Mucosa of descending colon (tissue), 3 donors: ENCODE results near the gene IGLL1. TPM values are rescaled to one million over a fixed set of nuclear protein-coding genes. Genes with fewer than 3 reads are reported as not detected.
A peak's percentile ranks its signal among the peaks of the same experiment; 100 is the strongest.
"Not testable (repeated sequence)": the region's sequence is repeated elsewhere in the genome, so short reads cannot be mapped to it uniquely, and the experiment has no call there.

Source experiments
- ATAC-seq: fragments of 200-7000 bp; cut with Tn5 transposase; one replicate; pipeline ENCODE4 v1.9.1; 2020; ENCODE audit warnings: mild to moderate bottlenecking, moderate library complexity
- DNase-seq, 3 donors: peaks; one replicate each; pipeline ENCODE4 v3.0.0-alpha.2; 2020
- H3K36me3 ChIP-seq: fragments of 200-600 bp; one replicate; pipeline ENCODE4 v1.8.0; 2021; ENCODE audit warnings: low read depth, mild to moderate bottlenecking
- H3K4me1 ChIP-seq: fragments of 200-600 bp; one replicate; pipeline ENCODE4 v1.8.0; 2021; ENCODE audit warnings: low read depth, mild to moderate bottlenecking
- H3K4me3 ChIP-seq: fragments of 200-600 bp; one replicate; pipeline ENCODE4 v1.8.0; 2021; ENCODE audit warnings: mild to moderate bottlenecking
- H3K9me3 ChIP-seq: fragments of 200-600 bp; one replicate; pipeline ENCODE4 v1.8.0; 2021; ENCODE audit warnings: mild to moderate bottlenecking
- intact Hi-C, 2 donors: fragments of 100-400 bp; cut with DNase I in 1 of 2; cut with micrococcal nuclease in 1 of 2; formaldehyde crosslinking; loops; one replicate each; pipeline versions ENCODE4 v1.11.0 to v1.11.1; 2022; cut with DNase I, micrococcal nuclease
- total RNA-seq, 3 donors: library from RNA; stranded (reverse); fragmentation: NEBNext Ultra II Directional in 2 of 3; extraction: Animal tissue kit (Norgen Biotek cat#: 25700) in 2 of 3; gene quantifications; one replicate each; pipeline versions ENCODE4 v1.2.1 to v1.2.4, GENCODE V29; 2021 to 2023
- TF ChIP-seq, protein P1 (sequence below): fragments of 200-600 bp; IDR thresholded peaks from one replicate; pipeline ENCODE4 v1.8.0; 2022; ENCODE audit warnings: antibody characterized with exemption, mild to moderate bottlenecking
- donor health status: DM: no; HTN: no; CAD: no; lungs with moderate emphysema.
- donor health status: DM: no; HTN: no; CAD: no.
- donor health status: DM: no; HTN: yes; CAD: no.

IGLL1 gene
- total RNA-seq, 3 donors from 2014 or later, result not detected

- TF ChIP-seq, protein P1, sequence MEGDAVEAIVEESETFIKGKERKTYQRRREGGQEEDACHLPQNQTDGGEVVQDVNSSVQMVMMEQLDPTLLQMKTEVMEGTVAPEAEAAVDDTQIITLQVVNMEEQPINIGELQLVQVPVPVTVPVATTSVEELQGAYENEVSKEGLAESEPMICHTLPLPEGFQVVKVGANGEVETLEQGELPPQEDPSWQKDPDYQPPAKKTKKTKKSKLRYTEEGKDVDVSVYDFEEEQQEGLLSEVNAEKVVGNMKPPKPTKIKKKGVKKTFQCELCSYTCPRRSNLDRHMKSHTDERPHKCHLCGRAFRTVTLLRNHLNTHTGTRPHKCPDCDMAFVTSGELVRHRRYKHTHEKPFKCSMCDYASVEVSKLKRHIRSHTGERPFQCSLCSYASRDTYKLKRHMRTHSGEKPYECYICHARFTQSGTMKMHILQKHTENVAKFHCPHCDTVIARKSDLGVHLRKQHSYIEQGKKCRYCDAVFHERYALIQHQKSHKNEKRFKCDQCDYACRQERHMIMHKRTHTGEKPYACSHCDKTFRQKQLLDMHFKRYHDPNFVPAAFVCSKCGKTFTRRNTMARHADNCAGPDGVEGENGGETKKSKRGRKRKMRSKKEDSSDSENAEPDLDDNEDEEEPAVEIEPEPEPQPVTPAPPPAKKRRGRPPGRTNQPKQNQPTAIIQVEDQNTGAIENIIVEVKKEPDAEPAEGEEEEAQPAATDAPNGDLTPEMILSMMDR, result no peak
- intact Hi-C loops, result no loop called here
- no peak for DNase-seq
- no peaks in the 10 kb centered on the region for H3K36me3 ChIP-seq
- H3K4me3 ChIP-seq, result no peak overlapping the region
- peaks cover 9% of the 10 kb centered on the region for H3K4me1 ChIP-seq
- no peaks in the 10 kb centered on the region for H3K9me3 ChIP-seq
- ATAC-seq, result peak; percentile 10
Measured at GRCh38 chr22:23565915-23566704, 14.0 kb downstream of the IGLL1 start.

GRCh38 chr22:23565305-23565914 lies 14.7 kb downstream of the IGLL1 start:
- TF ChIP-seq, protein P1, result no peak
- intact Hi-C loops, result no loop called here
- peaks cover 9% of the 10 kb centered on the region for H3K4me1 ChIP-seq
- H3K36me3 ChIP-seq, result no peaks in the 10 kb centered on the region
- no peak overlapping the region for H3K4me3 ChIP-seq
- H3K9me3 ChIP-seq, result no peaks in the 10 kb centered on the region
- DNase-seq (peak in 2 of 3 donors; percentile 12 to 36), ATAC-seq (peak; percentile 64)

DNA sequence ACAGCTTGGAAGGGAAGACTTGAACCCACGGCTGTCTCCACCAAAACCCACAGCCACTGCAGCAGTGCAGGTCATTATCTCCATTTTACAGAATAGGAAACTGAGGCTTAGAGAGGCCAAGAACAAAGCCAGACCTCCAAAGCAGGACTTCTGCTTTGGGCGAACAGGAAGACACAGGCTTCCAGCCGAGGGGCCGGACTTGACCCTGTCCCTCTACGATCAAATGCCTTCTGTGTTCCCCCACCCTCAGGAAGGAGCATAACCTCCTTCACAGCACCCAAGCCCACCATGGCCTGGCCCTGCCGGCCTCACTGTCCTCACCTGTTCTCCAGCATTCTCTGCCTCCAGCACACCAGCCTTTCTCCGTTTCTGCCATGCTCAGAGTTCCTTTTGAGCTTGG lies 15.8 kb downstream of the IGLL1 start:
- ATAC-seq, result no peak
- Histone ChIP-seq H3K36me3 (no peaks in the 10 kb centered on the region), H3K4me3 (no peak overlapping the region), H3K4me1 (peaks cover 9% of the 10 kb centered on the region), H3K9me3 (no peaks in the 10 kb centered on the region)
- intact Hi-C loops, result no loop called here
- TF ChIP-seq, protein P1, result no peak
- no peak for DNase-seq

DNA sequence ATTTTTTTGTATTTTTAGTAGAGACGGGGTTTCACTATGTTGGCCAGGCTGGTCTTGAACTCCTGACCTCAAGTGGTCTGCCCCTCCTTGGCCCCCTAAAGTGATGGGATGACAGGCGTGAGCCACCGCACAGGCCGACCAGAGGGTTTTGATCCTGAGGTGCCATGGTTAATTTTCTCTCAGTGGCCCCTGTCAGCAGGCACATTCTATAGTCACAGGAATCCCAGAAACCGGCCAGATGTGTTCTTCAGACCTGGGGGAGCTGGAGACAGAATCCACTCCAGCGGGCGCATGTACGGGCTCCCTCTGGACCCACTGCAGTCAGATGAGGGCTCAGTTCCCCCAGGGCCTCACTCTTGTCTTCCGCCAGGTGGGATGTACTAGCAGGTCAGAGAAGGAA lies 17.0 kb downstream of the IGLL1 start:
- Histone ChIP-seq H3K36me3 (no peaks in the 10 kb centered on the region), H3K4me3 (no peak overlapping the region), H3K4me1 (peaks cover 9% of the 10 kb centered on the region), H3K9me3 (no peaks in the 10 kb centered on the region)
- TF ChIP-seq, protein P1, result no peak
- ATAC-seq (no peak), DNase-seq (no peak)
- intact Hi-C loops, result no loop called here

DNA sequence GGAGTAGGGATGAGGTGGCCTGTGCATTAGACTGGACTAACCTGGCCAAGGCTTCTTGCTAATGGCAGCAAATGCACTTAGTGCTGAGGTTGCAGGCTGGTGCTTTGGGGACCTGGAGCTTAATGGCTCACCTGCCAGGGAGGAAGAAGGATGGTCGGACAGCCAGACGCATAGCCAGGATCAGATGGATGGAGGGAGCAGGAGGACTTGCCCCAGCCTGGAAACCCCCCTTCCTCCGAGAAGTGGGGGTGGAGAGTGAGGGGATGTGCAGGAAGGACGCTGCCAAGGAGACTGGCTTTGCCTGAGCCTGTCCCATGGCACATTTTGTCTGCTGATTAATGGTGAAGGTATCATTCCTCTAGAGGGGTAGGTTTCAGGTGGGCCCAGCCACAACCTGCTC lies 17.9 kb downstream of the IGLL1 start:
- ATAC-seq, result no peak
- intact Hi-C loops, result no loop called here

DNA sequence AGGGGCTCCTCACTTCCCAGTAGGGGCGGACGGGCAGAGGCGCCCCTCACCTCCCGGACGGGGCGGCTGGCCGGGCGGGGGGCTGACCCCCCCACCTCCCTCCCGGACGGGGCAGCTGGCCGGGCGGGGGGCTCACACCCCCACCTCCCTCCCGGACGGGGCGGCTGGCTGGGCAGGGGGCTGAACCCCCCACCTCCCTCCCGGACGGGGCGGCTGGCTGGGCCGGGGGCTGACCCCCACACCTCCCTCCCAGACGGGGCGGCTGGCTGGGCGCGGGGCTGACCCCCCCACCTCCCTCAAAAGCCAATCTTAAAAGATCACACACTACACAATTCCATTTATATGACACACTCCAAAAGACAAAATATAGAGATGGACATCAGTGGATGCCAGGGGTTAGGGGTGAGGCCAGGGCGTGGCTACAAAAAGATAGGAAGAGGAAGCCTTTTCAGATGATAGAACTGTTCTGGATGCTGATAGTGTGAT lies 19.0 kb downstream of the IGLL1 start:
- intact Hi-C loops, ATAC-seq: not testable (repeated sequence)

More for the DNA sequence above, 17.9 kb downstream of the IGLL1 start:
- Histone ChIP-seq H3K36me3 (no peaks in the 10 kb centered on the region), H3K9me3 (no peaks in the 10 kb centered on the region), H3K4me3 (no peak overlapping the region), H3K4me1 (peaks cover 9% of the 10 kb centered on the region)
- no peak for DNase-seq
- TF ChIP-seq, protein P1, result no peak

DNA sequence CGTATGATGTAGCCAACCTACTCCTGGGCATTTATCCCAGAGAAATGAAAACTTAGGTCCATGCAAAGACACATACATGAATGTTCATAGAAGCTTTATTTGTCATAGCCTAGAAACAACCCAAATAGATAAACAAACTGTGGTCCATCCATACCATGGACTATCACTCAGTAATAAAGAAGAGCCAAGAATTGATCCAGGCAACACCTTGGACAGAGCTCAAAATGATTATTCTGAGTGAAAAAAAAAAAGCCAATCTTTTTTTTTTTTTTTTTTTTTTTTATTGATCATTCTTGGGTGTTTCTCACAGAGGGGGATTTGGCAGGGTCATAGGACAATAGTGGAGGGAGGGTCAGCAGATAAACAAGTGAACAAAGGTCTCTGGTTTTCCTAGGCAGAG lies 19.9 kb downstream of the IGLL1 start:
- H3K4me3 ChIP-seq, H3K36me3 ChIP-seq, H3K9me3 ChIP-seq, DNase-seq, ATAC-seq, H3K4me1 ChIP-seq, intact Hi-C loops: not testable (repeated sequence)

More for the DNA sequence above, 19.0 kb downstream of the IGLL1 start:
- not testable (repeated sequence) for H3K9me3 ChIP-seq, H3K4me1 ChIP-seq, H3K4me3 ChIP-seq, H3K36me3 ChIP-seq, DNase-seq
